B cell (primary cell): ENCODE measurements around the gene MFN1. TPM values are rescaled to one million over a fixed set of nuclear protein-coding genes. Genes with fewer than 3 reads are reported as not detected.

Experiments
- ATAC-seq: fragments of 200-7000 bp; cut with Tn5 transposase; one replicate; pipeline ENCODE4 v1.10.0; 2021; ENCODE audit warnings: low read depth, mild to moderate bottlenecking, moderate number of reproducible peaks, moderate library complexity
- CTCF ChIA-PET: fragments of 350-600 bp; sonication (Branson Sonifier 250); formaldehyde crosslinking; loops from one replicate; lab custom pipeline; 2021; ENCODE audit warnings: antibody characterized with exemption, inconsistent platforms; lab: Charles Lee
- POLR2A ChIA-PET: fragments of 350-600 bp; sonication (Branson Sonifier 250); formaldehyde crosslinking; loops from one replicate; lab custom pipeline; 2021; ENCODE audit warnings: antibody characterized with exemption; lab: Charles Lee
- DNase-seq: peaks from one replicate; pipeline ENCODE4 v3.0.0; 2013
- H2AFZ ChIP-seq: 2 replicates; pipeline ENCODE4 v1.6.1; 2012; ENCODE audit warnings: mild to moderate bottlenecking, low read depth, low read length; ENCODE audit not compliant: insufficient read depth, poor library complexity, severe bottlenecking
- H3K27ac ChIP-seq, 2 donors: 1 replicate in 1 of 2; 2 replicates in 1 of 2; pipeline ENCODE4 v1.5.1; 2012 to 2013; ENCODE audit warnings: low read length in 2 of 2, mild to moderate bottlenecking in 2 of 2, moderate library complexity in 1 of 2
- H3K27me3 ChIP-seq, 4 experiments: fragments of 200-600 bp in 1 of 4; sonication (generic) in 1 of 4; replicated peaks in 1 of 4; 1 replicate in 2 of 4; 2 replicates in 2 of 4; pipeline versions ENCODE4 v1.6.1 to v1.7.0; 2013 to 2016; ENCODE audit warnings: low read length in 3 of 4, mild to moderate bottlenecking in 2 of 4, mixed read lengths in 1 of 4, moderate library complexity in 1 of 4; ENCODE audit not compliant: insufficient read depth in 4 of 4, control insufficient read depth in 3 of 4; ENCODE audit errors: control extremely low read depth in 1 of 4
- H3K36me3 ChIP-seq, 2 experiments: replicated peaks in 1 of 2; 1 replicate in 1 of 2; 2 replicates in 1 of 2; pipeline versions ENCODE4 v1.6.1 to v1.7.1; 2013; ENCODE audit warnings: low read length in 1 of 2; ENCODE audit not compliant: insufficient read depth in 2 of 2, control insufficient read depth in 1 of 2; ENCODE audit errors: control extremely low read depth in 1 of 2, extremely low read depth in 1 of 2
- H3K4me1 ChIP-seq, 2 donors: fragments of 200-600 bp in 1 of 2; sonication (generic) in 1 of 2; 1 replicate in 1 of 2; 2 replicates in 1 of 2; pipeline versions ENCODE4 v1.5.1 to v1.6.1; 2013 to 2017; ENCODE audit warnings: low read length in 2 of 2; ENCODE audit not compliant: control insufficient read depth in 2 of 2, insufficient read depth in 2 of 2
- H3K4me2 ChIP-seq: replicated peaks from 2 replicates; pipeline ENCODE3; 2012; ENCODE audit warnings: mild to moderate bottlenecking, low read depth, low read length; ENCODE audit not compliant: poor library complexity, severe bottlenecking
- H3K4me3 ChIP-seq, 5 experiments: fragments of 200-600 bp in 1 of 5; sonication (generic) in 1 of 5; 1 replicate in 3 of 5; 2 replicates in 2 of 5; pipeline versions ENCODE4 v1.5.1 to v1.7.0; 2011 to 2016; ENCODE audit warnings: low read length in 4 of 5, mild to moderate bottlenecking in 4 of 5, low read depth in 2 of 5, control low read depth in 1 of 5, moderate library complexity in 1 of 5; ENCODE audit not compliant: insufficient read depth in 1 of 5; ENCODE audit errors: control extremely low read depth in 1 of 5, extremely low read depth in 1 of 5
- H3K79me2 ChIP-seq: fragments of 200-600 bp; sonication (generic); one replicate; pipeline ENCODE4 v1.6.0; 2016; ENCODE audit warnings: low read length; ENCODE audit not compliant: control insufficient read depth, insufficient read depth
- H3K9ac ChIP-seq: fragments of 200-600 bp; sonication (generic); 2 replicates; pipeline ENCODE4 v1.6.1; 2017; ENCODE audit warnings: mild to moderate bottlenecking, low read length, moderate library complexity
- H3K9me3 ChIP-seq, 3 donors: one replicate each; pipeline versions ENCODE4 v1.6.1 to v1.7.1; 2013; ENCODE audit warnings: low read length in 2 of 3; ENCODE audit not compliant: control insufficient read depth in 2 of 3, insufficient read depth in 1 of 3; ENCODE audit errors: control extremely low read depth in 1 of 3
- H4K20me1 ChIP-seq: 2 replicates; pipeline ENCODE4 v1.6.0; 2012; ENCODE audit warnings: mild to moderate bottlenecking, low read length; ENCODE audit not compliant: insufficient read depth, control insufficient read depth, poor library complexity, severe bottlenecking
- H3K27ac Mint-ChIP-seq: one replicate; pipeline ENCODE4 v1.8.0; 2021; ENCODE audit warnings: mixed read lengths
- H3K27me3 Mint-ChIP-seq: one replicate; pipeline ENCODE4 v1.8.0; 2021; ENCODE audit warnings: mixed read lengths
- H3K4me1 Mint-ChIP-seq: one replicate; pipeline ENCODE4 v1.8.0; 2021; ENCODE audit warnings: mixed read lengths
- H3K4me3 Mint-ChIP-seq: one replicate; pipeline ENCODE4 v1.8.0; 2021; ENCODE audit warnings: mixed read lengths
- H3K9me3 Mint-ChIP-seq: one replicate; pipeline ENCODE4 v1.8.0; 2022; ENCODE audit warnings: mixed read lengths; ENCODE audit not compliant: insufficient read depth
- EZH2 ChIP-seq: IDR thresholded peaks from 2 replicates; pipeline ENCODE4 v1.6.1; 2012; ENCODE audit warnings: borderline replicate concordance, low read depth, mild to moderate bottlenecking, moderate library complexity, low read length; ENCODE audit not compliant: insufficient read depth, poor library complexity, severe bottlenecking
- WGBS: methylation state at CpG from one replicate; pipeline ENCODE4 v1.1.5; 2013; ENCODE audit warnings: missing lambda C conversion rate; ENCODE audit not compliant: insufficient coverage; 5-methylcytosine and 5-hydroxymethylcytosine counted together
- intact Hi-C: fragments of 100-400 bp; cut with micrococcal nuclease; formaldehyde crosslinking; loops from one replicate; pipeline ENCODE4 v1.10.0; 2022
- polyA plus RNA-seq: library from polyadenylated mRNA; depleted of rRNA; stranded (reverse); fragments of >200 nt; gene quantifications from 2 replicates; pipeline ENCODE4 v1.2.3, GENCODE V29; 2012
- total RNA-seq, 2 donors: library from RNA; stranded (reverse); fragments of 120-200 nt in 1 of 2; gene quantifications; 1 replicate in 1 of 2; 2 replicates in 1 of 2; pipeline versions ENCODE4 v1.2.3 to v1.2.4, GENCODE V29; 2013 to 2022
- TF ChIP-seq, protein P1 (sequence below): fragments of 200-600 bp; IDR thresholded peaks from one replicate; pipeline ENCODE4 v1.8.0; 2022; ENCODE audit warnings: antibody characterized with exemption, mild to moderate bottlenecking

The MFN1 gene
- total and polyA plus RNA-seq, 2 donors (not counting 1 experiment from before 2014, with no cell fraction given), result 26.0 to 108 TPM

DNA sequence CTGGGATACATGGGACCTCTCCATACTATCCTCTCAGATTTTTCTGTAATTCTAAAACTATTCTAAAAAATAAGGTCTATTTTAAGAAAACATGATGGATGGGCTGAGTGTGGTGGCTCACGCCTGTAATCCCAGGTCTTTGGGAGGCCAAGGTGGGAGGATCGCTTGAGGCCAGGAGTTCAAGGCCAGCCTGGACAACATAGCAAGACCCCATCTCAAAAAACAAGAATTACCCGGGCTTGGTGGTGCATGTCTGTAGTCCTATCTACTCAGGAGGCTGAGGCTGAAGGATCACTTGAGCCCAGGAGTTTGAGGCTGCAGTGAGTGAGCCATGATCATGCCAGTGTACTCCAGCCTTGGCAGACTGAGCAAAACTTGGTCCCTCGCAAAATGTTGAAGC lies 15.3 kb upstream of the MFN1 start:
- no peak overlapping the region for H3K4me3 ChIP-seq
- H3K79me2 ChIP-seq, result peaks cover 7% of the 10 kb centered on the region
- no peaks in the 10 kb centered on the region for H3K9me3 ChIP-seq
- H3K27ac ChIP-seq, result no peak overlapping the region
- H3K9ac ChIP-seq, result no peak overlapping the region
- CTCF ChIA-PET, result no interaction called here
- peaks cover 6 to 61% of the 10 kb centered on the region in 2 experiments for H3K36me3 ChIP-seq
- DNase-seq, result no peak
- H3K27ac Mint-ChIP-seq, result no peak overlapping the region
- H3K4me1 Mint-ChIP-seq, result no peaks in the 10 kb centered on the region
- POLR2A ChIA-PET, result no interaction called here
- WGBS, result no CpG with 5 or more reads among the region's 4 CpGs
- TF ChIP-seq, protein P1, sequence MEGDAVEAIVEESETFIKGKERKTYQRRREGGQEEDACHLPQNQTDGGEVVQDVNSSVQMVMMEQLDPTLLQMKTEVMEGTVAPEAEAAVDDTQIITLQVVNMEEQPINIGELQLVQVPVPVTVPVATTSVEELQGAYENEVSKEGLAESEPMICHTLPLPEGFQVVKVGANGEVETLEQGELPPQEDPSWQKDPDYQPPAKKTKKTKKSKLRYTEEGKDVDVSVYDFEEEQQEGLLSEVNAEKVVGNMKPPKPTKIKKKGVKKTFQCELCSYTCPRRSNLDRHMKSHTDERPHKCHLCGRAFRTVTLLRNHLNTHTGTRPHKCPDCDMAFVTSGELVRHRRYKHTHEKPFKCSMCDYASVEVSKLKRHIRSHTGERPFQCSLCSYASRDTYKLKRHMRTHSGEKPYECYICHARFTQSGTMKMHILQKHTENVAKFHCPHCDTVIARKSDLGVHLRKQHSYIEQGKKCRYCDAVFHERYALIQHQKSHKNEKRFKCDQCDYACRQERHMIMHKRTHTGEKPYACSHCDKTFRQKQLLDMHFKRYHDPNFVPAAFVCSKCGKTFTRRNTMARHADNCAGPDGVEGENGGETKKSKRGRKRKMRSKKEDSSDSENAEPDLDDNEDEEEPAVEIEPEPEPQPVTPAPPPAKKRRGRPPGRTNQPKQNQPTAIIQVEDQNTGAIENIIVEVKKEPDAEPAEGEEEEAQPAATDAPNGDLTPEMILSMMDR, result no peak
- no peak for TF ChIP-seq EZH2
- H3K4me3 Mint-ChIP-seq, result no peak overlapping the region
- no peaks in the 10 kb centered on the region for H3K27me3 ChIP-seq
- H3K27me3 Mint-ChIP-seq, result no peaks in the 10 kb centered on the region
- H4K20me1 ChIP-seq, result no peaks in the 10 kb centered on the region
- H3K4me1 ChIP-seq, result no peaks in the 10 kb centered on the region
- H2AFZ ChIP-seq, result no peak overlapping the region
- H3K9me3 Mint-ChIP-seq, result no peaks in the 10 kb centered on the region
- intact Hi-C loops, result no loop called here
- no peak overlapping the region for H3K4me2 ChIP-seq
- ATAC-seq, result no peak

DNA sequence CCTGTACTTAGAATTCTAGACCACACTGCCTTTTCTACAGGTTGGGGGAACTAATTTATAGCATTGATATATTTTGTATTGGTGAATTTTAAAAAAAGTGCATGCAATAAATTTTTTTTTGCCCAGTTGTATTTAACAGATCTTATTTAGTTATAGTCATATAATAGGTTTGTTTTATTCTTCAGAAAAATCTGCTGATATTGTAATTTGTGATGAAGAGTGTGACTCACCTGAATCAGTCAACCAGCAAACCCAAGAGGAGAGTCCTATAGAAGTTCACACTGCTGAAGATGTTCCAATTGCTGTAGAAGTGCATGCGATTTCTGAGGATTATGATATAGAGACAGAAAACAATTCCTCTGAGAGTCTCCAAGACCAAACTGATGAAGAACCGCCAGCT lies 14.4 kb upstream of the MFN1 start:
- POLR2A ChIA-PET, result no interaction called here
- intact Hi-C loops, result no loop called here

More for the DNA sequence above, 14.4 kb upstream of the MFN1 start:
- Histone ChIP-seq H3K79me2 (peaks cover 7% of the 10 kb centered on the region), H4K20me1 (no peaks in the 10 kb centered on the region), H2AFZ (no peak overlapping the region), H3K9me3 (no peaks in the 10 kb centered on the region), H3K36me3 (peaks cover 6 to 60% of the 10 kb centered on the region in 2 experiments), H3K4me2 (no peak overlapping the region), H3K4me1 (no peaks in the 10 kb centered on the region), H3K27me3 (no peaks in the 10 kb centered on the region), H3K4me3 (no peak overlapping the region), H3K9ac (no peak overlapping the region), H3K27ac (no peak overlapping the region)
- Mint-ChIP-seq H3K27me3 (no peaks in the 10 kb centered on the region), H3K4me1 (no peaks in the 10 kb centered on the region), H3K27ac (no peak overlapping the region), H3K9me3 (no peaks in the 10 kb centered on the region), H3K4me3 (no peak overlapping the region)
- TF ChIP-seq, protein P1, result no peak
- no peak for TF ChIP-seq EZH2
- CTCF ChIA-PET, result no interaction called here
- ATAC-seq (no peak), DNase-seq (no peak)
- no CpG with 5 or more reads among the region's 2 CpGs for WGBS
